GM10248 (cell line): Measurements from ENCODE around the gene PWWP2B.

ENCODE experiments used
- CTCF ChIA-PET: fragments of 300-600 bp; sonication (Branson Sonifier 250); formaldehyde crosslinking; extraction: SDS; loops from one replicate; lab custom pipeline; 2021; ENCODE audit warnings: antibody characterized with exemption; lab: Yijun Ruan, JAX
- POLR2A ChIA-PET: fragments of 350-650 bp; sonication (Branson Sonifier 250); formaldehyde crosslinking; extraction: SDS; loops from one replicate; lab custom pipeline; 2020; ENCODE audit warnings: antibody characterized with exemption; lab: Yijun Ruan, JAX
- DNase-seq: peaks from one replicate; pipeline ENCODE4 v3.0.0; 2012; ENCODE audit errors: extremely low spot score
- TF ChIP-seq, protein P1 (sequence below): IDR thresholded peaks from 2 replicates; pipeline ENCODE4 v1.5.1; 2012; ENCODE audit warnings: mild to moderate bottlenecking, low read depth; ENCODE audit errors: extremely low read depth, missing control alignments, control extremely low read depth

PWWP2B gene

GRCh38 chr10:132408823-132409666 lies 12.0 kb downstream of the PWWP2B start:
- CTCF ChIA-PET: no interaction called here

DNA sequence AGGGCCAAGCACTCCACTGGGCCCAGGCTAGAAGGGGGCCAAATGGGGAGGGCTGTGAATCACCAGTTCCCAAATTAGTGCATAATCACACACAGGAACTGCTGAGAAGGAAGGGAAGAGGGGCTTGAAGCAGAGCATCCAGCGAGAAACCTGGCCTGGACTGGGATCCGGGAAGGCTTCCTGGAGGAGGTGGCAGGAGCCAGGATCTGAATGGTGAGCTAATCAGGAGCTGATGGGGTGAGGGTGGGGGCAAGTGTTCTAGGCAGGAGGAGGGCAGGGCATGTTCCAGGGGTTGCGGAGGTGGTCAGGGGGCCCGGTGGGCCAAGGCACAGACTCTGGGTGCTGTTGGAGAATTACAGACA lies 12.6 kb downstream of the PWWP2B start:
- TF ChIP-seq, protein P1, sequence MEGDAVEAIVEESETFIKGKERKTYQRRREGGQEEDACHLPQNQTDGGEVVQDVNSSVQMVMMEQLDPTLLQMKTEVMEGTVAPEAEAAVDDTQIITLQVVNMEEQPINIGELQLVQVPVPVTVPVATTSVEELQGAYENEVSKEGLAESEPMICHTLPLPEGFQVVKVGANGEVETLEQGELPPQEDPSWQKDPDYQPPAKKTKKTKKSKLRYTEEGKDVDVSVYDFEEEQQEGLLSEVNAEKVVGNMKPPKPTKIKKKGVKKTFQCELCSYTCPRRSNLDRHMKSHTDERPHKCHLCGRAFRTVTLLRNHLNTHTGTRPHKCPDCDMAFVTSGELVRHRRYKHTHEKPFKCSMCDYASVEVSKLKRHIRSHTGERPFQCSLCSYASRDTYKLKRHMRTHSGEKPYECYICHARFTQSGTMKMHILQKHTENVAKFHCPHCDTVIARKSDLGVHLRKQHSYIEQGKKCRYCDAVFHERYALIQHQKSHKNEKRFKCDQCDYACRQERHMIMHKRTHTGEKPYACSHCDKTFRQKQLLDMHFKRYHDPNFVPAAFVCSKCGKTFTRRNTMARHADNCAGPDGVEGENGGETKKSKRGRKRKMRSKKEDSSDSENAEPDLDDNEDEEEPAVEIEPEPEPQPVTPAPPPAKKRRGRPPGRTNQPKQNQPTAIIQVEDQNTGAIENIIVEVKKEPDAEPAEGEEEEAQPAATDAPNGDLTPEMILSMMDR: no peak
- ChIA-PET CTCF (no interaction called here), POLR2A (no interaction called here)
- DNase-seq: no peak

More at GRCh38 chr10:132408823-132409666, 12.0 kb downstream of the PWWP2B start:
- POLR2A ChIA-PET: no interaction called here
- TF ChIP-seq, protein P1: no peak
- no peak for DNase-seq

DNA sequence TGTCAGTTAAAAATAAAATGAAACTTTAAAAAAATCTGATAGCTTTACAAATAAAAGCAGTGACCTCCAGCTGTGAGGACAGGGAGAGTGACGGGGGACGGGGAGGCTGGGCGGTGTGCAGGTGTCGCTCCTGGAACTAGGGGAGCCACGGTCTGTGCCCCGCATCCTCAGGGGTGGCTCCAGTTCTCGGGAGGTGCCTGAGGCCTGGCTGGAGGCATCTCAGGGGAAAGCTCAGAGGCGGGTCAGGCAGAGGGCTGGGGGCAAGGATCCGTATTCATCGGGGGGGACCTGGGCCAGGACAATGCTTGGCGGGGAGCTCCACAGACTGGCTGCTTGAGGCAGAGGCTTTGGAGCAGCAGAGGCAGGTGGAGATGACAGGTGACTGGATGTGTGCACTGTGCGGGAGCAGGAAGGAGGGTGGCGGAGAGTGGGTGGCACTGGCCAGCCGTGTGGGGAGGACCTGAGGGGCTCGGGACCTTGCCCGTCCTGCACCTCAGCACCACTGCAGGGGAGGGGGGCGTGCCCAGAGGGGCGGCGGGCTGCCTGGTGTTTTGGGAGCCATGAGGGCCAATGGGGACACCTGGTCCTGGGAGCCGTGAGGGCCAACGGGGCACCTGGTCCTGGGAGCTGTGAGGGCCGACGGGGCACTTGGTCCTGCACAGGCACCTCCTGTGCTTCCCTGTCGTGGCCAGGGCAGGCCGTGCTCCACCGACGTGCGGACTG lies 13.2 kb downstream of the PWWP2B start:
- ChIA-PET CTCF (no interaction called here), POLR2A (no interaction called here)
- TF ChIP-seq, protein P1: no peak
- DNase-seq: no peak

DNA sequence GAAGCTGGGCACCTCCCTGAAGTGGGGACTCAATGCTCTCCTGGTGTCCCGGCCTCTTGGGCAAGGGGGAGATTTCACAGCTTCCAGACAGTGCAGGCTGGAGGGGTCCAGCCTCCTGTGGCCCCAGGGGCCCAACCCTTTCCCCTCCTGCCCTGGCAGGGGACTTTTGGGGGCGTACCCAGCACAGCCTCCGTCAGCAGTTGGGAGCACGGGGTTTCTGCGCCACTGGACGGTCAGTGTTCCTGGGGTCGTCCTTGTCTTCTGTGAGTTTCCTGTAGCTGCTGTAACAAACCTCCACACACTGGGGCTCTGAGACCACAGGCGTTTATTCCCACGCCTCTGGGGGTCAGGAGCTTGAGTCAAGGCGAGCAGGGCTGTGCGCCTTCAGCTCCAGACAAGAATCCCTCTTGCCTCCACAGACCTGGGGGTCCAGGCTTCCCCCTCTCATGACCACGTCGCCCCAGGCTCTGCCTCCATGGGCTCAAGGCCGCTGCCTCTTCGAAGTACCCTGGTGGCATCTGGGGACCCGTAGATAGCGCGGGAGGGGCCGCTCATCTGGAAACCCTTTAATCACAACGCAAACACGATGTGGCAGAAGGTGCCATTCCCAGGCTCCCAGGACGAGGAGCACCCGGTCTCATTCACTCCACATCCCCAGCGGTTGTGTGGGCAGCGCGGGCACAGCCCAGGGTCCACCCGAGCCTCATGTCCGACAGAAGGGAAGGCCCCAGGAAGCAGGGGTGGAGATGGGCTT lies 14.0 kb downstream of the PWWP2B start:
- ChIA-PET CTCF (no interaction called here), POLR2A (no interaction called here)
- DNase-seq: no peak
- TF ChIP-seq, protein P1: no peak

- TF ChIP-seq, protein P1: no peak
- ChIA-PET CTCF (interaction anchor here (1.5 kb wide), 1 partner anchor 9 kb away, joined by 4 read pairs; no protein-coding TSS in a partner anchor), POLR2A (no interaction called here)
These were observed 14.7 kb downstream of the PWWP2B start for GRCh38 chr10:132411561-132412253.

More at GRCh38 chr10:132411561-132412253, 14.7 kb downstream of the PWWP2B start:
- DNase-seq: no peak
